GM12892 (cell line): Measurements from ENCODE around the gene SUV39H1.

Source experiments
- POLR2A ChIP-seq: IDR thresholded peaks from 2 replicates; pipeline ENCODE4 v1.6.1; 2011; ENCODE audit warnings: low read depth, low read length, control low read depth
- POLR2AphosphoS5 ChIP-seq: IDR thresholded peaks from 2 replicates; pipeline ENCODE4 v1.6.1; 2011; ENCODE audit warnings: low read depth, low read length, control low read depth
- TAF1 ChIP-seq: IDR thresholded peaks from 2 replicates; pipeline ENCODE4 v1.6.1; 2011; ENCODE audit warnings: low read depth, mild to moderate bottlenecking, control low read depth, low read length, borderline replicate concordance

- no peak for TF ChIP-seq POLR2A
- TF ChIP-seq TAF1: no peak
- no peak for TF ChIP-seq POLR2AphosphoS5
These were observed 9.3 kb downstream of the SUV39H1 start for GRCh38 chrX:48705871-48706270.
